NCI-H1105 treated with DMSO at 0.1 percent for 48 hours (cell line): ENCODE data around the gene TAPT1.

Experiments used
- DNase-seq: peaks from one replicate; lab custom pipeline; 2025; lab: John Stamatoyannopoulos, UW

Gene TAPT1

DNA sequence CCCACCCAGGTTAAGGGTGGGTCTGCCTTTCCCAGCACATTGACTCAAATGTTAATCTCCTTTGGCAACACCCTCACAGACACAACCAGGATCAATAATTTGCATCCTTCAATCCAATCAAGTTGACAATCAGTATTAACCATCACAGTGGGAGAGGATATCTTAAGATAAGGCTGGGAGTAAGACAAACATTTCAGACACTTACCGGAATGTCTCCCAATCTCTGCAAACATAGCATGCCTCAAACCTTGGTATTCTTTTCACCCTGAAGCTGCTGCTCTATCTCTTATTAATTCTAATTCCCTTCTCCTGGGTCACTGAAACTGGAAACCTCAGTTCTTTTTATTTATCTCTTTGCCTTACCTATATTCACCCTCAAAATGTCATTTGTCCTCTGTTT lies 19.0 kb upstream of the TAPT1 start:
- DNase-seq, result no peak

DNA sequence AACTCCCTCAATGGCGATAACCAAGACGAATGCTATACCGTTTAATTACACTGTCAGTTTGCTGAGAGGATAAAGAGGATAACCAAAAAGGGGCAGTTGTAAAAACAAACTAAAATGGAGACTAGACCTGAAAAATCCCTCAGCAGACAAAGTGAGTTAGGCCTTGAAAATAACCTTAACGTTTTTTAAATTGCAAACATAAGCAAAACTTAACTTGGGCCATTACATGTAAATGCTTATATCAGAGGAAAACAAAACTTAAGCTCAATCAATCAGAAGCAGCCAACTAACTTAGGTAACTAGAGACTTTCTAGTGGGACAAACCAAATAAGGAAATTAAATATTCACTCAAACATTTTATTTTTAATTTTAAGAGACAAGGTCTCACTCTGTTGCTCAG lies 17.0 kb upstream of the TAPT1 start:
- DNase-seq, result no peak

DNA sequence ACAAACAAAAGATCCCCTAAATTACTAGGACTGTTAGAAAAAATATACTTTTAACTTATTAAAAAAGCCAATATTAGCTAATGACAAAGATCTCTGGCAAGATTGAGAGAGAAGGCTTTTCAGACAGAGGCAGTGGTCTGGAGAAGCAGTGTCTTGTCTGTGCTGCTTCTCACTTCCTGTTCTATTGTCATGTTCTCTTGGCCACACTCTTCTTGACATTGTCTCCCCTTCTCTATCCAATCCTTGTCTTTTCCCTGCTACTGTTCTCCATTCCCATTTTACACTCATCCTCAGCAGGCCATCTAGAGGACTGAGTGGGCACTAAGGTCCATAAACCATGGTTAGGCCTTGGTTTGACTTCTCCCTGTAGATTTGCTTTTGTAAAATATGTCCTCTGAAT lies 14.0 kb upstream of the TAPT1 start:
- DNase-seq, result no peak

DNA sequence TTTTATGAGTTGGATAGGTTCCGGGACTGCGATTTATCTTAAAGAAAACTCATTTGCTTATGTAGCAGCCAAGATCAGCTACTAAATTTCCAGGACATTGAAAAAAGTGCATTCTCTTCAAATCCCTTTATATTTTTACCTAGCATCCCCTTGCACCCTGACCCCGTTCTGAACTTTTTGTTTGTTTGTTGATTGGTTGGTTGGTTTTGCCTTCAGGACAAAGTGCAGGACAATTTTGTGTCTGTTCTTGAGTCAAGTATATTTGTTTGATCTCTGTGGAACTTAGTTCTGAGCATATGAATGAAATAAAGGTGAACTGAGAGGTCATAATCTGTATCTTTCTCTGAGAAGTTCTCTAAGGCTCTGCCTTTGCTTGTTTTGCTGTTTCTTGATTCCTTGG lies 12.8 kb upstream of the TAPT1 start:
- no peak for DNase-seq

DNA sequence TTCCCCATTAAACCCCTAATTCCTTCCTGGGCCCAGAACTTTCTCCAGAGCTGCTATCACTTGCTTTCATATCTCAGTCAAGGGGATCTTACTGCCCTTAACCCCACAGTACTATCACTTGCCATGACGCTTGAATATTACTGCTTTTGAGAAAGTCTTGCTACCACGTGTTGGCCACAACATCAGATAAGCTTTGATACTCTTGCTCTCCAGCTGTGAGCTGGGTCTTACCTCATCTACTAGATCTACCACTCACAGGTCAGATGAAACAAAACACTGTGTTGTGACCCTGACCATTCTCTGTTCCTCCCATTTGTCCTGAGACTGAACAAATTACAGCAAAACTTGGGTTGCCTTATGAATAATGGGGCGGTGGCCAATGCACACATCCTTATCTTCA lies 12.1 kb upstream of the TAPT1 start:
- DNase-seq, result no peak

DNA sequence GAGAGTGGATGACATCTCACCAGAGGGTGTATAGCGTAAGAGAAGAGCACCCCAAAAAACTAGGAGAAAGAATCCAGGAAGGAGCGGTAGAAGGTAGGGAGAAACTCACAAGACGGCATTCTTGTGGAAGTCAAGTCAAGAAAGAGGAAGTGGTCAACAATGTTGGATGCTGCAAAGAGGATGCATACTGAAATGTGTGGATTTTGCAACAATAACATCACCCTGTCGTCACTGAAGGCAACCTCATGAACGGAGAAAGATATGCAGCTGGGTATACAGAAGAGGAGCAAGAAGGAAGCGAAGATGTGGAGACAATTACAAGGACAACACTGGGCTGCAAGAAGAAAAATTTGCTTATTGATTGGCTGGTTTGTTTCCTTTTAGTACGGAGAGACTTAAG lies 11.4 kb upstream of the TAPT1 start:
- no peak for DNase-seq

DNA sequence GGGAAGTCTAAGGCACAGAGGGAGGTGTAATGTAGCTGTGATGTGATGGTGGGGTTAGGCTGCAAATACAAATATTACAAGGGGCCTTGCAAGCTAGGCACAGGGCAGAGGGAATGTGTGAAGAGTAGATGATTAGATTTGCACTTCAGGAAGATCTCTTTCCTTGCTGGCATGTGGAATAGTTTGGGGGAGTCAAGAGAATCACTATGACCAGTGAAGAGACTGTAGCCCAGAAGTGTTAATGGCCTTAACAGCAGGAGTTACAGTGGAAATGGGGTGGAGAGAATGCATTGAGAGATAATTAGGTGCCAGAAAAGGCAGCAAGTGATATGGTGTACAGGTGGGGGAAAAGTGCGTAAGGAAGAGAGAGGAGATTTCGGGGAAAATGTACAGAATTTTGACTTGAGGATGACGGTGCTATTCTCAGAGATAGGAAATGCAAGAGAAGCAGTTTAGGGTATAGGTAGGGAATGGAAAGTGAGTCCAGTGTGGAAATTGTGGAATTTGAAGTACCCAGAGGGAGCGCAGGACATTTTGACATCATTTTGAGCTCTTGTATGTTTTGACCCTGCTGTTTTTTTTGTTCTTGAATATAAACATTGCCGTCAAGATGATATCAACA lies 10.2 kb upstream of the TAPT1 start:
- DNase-seq, result no peak

DNA sequence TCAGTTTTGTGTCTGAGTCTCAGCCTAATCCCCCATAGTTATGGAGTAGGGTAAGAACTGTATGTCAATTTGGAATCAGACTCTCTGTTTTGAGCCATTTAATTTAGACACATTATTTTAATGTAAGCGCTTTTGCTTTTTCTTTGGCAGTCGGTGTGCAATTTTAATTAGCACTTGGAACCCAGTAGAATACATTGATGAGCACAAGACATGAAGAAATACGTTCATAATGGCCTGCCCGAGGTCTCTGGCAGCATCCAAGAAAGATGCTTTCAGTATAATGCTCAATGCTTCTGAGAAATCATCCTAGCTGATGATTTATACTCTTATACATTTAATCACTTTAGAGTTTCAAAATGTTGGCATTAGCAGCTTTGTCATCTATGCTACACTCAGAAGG lies 8.9 kb upstream of the TAPT1 start:
- DNase-seq, result no peak

DNA sequence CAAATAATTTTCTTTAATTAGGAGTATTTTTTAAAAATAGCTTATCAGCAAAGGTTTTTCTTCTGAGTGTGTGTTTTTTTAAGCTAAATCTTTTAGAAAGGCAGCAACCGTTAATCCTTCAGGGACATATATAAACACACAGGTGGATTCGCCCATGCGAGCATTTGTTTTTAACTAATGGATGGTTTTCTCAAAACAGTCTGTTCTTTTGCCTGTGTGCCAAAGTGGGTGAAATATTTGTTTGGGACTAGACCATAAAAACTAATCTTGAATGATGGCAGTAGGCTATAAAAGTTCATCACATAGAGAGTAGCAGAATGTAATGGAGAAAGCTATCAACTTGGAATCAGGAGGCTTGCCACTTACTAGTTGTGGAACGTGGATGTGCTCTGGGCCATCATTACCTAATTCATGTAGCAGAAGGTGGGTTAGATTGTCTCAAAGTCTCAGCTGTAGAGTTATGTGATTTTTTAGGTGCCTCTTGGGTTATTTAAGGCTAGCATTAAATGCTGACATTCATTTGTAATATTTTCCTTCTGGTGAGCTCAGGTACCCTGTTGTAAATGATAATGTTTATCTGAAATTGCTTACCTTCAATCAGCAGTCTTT lies 7.4 kb upstream of the TAPT1 start:
- no peak for DNase-seq

DNA sequence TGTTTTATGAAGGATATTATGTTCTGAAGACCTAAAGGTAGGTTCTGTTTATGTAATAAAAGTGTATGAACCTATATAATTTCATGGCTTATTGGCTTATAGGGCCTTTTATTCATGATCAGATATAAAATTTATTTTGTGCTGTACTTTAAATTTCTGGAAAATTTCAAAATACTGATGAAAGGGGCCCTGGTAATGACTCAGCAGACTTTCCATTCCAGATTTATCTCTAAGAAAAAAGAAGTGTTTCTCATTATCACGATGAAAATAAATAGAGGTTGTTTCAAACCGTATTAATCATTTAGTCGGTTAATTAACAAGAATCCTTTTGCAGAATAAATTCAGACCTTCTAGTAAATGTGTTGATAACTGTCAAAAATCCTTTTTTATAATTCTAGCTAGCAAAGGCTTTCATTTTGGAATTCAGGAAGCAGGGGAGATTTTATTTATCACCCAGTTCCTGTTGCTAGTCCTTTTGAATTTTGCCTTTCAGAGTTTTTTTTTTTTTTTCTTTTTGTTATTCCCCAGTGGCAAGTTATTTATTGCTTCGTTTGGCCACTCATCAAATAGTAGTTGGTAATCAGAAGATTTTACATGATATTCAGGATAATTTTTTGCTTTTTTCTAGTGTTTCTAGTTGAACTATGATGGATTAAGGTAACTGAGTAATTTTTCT lies 5.4 kb upstream of the TAPT1 start:
- DNase-seq, result no peak

DNA sequence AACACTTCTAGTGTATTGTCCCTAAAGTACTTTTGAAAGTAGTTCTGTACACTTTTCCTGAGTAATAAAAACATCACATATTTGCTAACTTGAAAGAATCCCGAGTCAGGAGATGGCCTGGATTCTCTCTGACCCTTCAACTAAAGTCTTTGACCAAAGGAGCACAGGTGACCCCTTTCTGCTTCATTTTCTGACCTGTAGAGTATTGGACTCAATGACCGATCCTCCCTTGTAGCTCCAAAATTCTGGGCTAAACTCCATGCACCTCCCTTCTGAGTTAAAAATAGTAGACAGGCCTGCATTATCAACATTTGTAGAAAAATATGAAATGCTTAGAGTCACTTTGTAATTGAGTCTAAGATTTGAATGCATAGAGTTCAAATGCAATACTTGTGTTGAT lies 4.0 kb upstream of the TAPT1 start:
- no peak for DNase-seq

DNA sequence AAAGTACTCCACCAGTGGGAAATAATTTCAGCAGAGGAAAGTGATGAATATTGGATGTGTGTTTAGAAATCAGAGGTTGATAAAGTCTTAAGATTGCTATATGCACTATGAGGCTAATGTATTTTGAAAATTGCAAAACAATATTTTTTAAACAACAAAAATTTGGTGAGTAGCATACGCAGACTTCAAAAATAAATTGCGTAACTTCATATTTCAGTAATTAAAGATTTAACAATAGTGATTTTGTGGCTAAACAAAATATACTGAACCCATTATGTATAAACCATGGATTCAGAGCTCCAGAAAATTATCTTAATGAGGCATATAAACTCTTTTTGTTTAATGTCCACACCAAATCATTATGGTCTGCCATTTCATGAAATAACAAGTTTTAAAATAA lies 3.3 kb upstream of the TAPT1 start:
- DNase-seq, result no peak

DNA sequence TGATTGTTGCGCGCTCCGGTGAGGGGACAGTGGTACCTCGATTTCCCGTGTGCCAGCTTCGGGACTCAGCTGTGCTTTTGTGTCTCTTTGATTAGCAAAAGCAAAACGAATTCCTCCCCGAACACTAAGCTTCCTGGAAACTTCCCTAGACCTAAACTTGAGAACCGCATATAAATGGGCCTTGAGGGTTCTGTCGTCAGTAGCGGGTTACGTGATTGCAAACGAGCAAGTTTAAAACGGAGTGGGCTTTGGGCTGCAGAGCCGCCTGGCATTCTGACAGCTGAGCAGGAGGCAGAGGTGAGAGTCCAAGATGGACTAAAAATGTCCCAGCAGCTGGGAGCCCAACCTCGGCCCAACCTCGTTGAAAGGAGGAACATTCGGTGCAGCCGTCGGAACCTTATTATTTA lies 1.2 kb upstream of the TAPT1 start:
- no peak for DNase-seq

DNA sequence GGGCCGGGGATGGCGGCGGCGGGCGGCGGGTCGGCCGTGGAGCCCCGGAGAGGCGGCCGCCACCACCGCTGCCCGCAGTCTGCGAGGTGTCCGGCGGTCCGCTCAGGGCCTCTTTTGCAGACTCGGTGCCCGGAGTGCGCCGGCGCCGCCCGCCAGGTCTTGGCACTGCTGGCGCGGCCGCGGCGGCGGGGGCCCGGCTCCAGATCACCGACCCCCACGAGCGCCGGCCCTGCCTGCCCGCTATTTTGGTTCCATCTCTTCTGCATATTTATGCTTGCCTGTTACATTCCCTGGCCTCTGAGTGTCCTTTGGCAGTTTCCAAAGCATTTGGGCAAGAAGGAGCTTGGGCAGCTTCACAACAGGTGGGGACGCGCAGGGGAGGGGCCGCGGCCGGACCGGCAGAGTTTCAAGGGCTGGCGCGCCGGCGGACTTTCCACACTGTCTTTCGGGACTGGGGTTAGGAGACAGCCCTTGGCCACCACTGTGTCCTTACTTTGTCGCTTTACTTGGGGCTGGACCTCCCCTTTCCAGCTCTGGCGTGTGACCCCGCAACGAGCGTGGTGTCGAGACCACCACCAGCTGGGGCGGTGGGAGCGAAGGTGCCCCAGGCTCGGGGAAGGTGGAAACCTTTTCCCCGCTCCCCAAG lies 668 bp upstream of the TAPT1 start:
- DNase-seq, result peak; percentile 37

DNA sequence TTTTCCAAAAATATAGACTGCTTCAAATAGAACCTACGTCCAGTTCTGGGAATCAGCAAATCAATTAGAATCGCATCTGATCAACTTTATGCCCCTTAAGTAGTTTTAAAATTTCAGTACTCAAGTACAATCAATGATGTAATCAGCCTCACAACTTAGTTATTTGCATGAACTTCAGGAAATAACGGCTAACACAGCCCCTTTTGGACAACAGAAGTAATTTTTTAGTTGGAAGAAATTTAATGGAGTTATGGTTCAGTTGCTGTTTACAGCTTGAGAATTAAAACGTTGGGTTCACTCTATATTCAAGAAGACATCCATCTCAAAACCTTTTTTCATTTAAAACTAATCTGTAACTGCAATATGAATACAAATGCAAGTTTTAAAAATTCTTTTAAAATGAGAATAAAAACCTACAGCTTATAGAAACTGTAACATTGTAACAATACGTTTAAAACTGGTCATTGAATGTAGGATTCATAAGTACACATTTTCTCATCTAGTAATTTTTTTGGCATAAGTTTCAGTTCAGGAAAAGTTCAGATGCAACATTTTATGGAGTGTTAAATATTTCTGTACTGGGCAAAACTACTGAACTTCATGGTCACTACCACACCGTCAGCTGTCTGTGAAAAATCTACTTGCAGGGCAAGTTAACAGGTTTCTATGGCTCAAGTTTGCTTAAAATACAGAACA lies 956 bp downstream of the TAPT1 start:
- no peak for DNase-seq

DNA sequence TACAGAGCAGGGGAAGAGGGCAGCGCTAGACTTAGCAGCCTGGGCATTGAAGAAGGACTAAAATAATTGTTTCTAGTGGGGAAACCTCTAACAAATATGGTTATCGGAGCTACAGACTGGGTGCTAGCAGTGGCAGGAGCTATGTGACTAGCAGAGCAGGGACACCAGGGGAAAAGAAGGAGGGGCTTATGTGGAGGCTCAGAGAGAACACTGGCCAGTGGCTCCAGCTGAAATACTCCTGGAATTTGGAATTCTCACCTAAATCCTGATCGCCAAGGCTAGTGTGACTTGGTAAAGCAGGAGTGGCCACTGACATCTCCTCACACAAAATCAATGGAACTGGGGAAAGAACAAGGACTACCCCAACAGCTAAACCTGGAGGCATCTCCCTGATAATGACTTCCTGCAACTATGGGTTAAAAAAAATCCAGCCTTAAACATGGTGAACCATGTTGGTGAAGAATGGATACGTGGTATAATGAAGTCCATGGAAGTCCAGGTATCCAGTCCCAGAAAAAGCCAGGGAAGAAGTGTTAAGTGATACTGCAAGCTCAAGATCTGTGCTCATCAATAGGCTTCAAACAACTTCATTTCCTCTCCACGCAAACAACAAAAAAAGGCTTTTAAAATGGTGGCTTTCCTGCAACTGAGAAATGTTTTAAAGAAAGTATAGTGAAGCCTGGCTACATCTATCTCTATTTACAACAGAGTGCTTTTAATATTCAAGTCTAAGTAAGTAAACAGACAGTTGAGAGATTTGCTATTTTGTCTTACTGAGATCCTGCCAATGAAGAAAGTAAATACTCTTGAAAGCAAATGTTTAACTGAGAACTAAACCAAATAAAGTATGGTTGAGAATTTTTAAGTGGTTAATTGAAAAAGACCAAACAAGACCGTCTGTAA lies 1.8 kb downstream of the TAPT1 start:
- DNase-seq, result no peak

DNA sequence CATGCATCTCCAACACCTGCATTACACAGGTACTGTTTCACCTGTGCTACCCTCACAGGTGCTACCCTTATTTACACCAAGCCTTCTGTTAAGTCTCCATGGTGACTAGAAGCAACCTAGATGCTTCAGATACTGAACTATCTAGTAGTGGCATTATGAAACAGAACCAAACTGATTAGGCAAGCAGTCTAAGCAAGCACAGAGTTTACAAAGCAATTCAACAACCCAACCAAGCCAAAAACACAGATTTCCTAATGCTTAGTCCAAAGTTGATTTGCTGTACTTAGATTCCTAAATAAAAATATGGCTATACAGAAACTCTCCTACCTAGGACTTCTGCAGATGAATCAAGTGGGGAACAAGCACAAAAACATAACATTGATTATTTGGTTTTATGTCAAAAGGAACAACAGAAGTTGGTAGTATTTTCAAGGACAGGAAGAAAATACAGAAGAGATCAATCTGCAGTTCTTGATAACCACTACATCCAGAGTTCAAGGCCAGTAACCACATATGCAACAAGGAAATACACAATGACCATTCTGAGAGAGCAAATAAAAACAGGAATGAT lies 3.2 kb downstream of the TAPT1 start:
- no peak for DNase-seq

DNA sequence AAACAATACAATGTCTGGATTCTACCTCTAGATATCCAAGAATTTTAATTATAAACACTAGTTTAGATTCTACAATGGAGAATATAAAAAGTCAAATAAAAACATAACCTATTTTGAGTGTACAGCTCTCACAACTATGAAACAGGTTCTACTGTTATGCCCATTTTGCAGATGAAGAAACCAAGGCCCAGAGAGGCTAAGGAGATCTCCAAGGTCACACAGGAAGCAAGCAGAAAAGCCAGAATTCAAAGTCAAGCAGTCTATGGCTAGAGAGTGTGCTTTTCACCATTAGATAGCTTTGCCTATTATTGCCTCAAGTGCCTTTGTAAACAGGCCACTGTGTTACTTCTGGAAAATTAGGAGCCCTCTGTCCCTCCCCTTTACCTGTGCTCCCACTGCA lies 7.3 kb downstream of the TAPT1 start:
- no peak for DNase-seq

DNA sequence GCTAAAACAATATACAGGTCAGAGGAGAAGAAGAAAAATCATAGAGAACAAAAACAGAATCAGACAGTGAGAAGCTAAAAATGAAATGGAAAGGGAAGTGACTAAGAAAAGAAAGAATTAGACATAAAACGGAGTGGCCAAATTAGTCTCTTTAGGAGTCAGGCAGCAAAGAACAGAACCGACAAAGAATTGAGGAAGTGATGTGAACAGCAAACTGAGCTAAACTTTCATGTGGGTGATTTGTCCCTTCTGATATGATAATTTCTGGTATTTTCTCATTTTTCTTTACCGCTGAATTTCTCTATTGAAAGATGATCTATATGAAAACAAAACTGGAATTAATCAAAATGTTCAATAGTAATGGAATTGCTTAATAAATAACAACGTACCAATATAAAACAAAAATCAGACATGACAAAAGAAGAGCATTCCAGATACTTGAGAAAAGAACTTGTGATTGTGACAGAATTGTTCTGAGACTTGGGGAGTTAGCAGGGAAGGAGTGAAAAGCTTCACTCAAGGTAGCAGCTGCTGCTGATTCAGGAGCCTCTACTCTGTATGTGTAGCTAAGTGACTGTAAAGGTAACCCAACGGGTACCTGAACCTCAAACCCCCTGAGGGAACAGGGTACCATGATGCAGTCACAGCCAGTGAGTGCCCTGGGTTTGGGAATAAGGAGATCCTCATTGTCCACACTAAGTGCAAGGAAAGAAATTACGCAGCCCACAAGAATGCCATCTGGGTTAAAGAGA lies 8.8 kb downstream of the TAPT1 start:
- no peak for DNase-seq

DNA sequence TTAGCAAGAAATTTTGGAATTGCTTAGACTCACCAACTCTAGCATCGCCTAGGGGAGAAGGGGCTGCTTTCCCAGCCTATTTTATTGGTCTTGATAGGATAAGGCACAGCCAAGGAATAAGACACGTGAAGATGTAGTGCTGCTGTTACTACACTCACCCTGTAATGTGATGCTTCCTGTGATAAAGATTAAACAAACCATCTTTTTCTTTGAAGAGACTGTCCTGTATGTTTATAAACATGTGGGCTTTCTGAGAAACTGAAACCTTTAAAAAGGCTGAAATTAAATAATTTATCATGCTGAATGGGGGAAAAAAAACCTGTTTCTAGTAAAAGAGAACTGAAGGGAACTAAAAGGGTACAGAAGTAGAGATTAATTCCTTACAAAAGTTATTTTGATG lies 13.2 kb downstream of the TAPT1 start:
- DNase-seq, result no peak
